Astrocyte (in vitro differentiated cells and primary cell): ENCODE data around the gene ZNF343. TPM values are rescaled to one million over a fixed set of nuclear protein-coding genes. Genes with fewer than 3 reads are reported as not detected.

Experiments
- DNase-seq: peaks from one replicate; pipeline ENCODE4 v3.0.0-alpha.2; 2010; ENCODE audit warnings: low read depth
- FAIRE-seq: peaks from 2 replicates; lab custom pipeline; 2011; peaks lifted over from hg19 to GRCh38; lab: Jason Lieb, UNC
- H2AFZ ChIP-seq: 2 replicates; pipeline ENCODE4 v1.6.0; 2012; ENCODE audit warnings: low read depth, low read length, inconsistent platforms
- H3K27ac ChIP-seq: 2 replicates; pipeline ENCODE4 v1.5.1; 2011; ENCODE audit warnings: low read depth, low read length, inconsistent platforms
- H3K27me3 ChIP-seq: 2 replicates; pipeline ENCODE4 v1.6.0; 2011; ENCODE audit warnings: low read length, inconsistent platforms; ENCODE audit not compliant: insufficient read depth
- H3K36me3 ChIP-seq: 2 replicates; pipeline ENCODE4 v1.5.1; 2011; ENCODE audit warnings: low read length, inconsistent platforms; ENCODE audit not compliant: insufficient read depth
- H3K4me1 ChIP-seq: 2 replicates; pipeline ENCODE4 v1.5.1; 2011; ENCODE audit warnings: low read length, inconsistent platforms; ENCODE audit not compliant: insufficient read depth
- H3K4me2 ChIP-seq: 2 replicates; pipeline ENCODE4 v1.6.0; 2012; ENCODE audit warnings: low read length, inconsistent platforms
- H3K4me3 ChIP-seq: 2 replicates; pipeline ENCODE4 v1.5.1; 2011; ENCODE audit warnings: low read depth, mild to moderate bottlenecking, low read length, inconsistent platforms; ENCODE audit not compliant: insufficient read depth
- H3K79me2 ChIP-seq: 2 replicates; pipeline ENCODE4 v1.6.0; 2012; ENCODE audit warnings: mild to moderate bottlenecking, low read length, inconsistent platforms; ENCODE audit not compliant: insufficient read depth
- H3K9ac ChIP-seq: 2 replicates; pipeline ENCODE4 v1.6.0; 2012; ENCODE audit warnings: mild to moderate bottlenecking, low read length, inconsistent platforms
- H3K9me3 ChIP-seq: 2 replicates; pipeline ENCODE4 v1.5.1; 2012; ENCODE audit warnings: low read depth, mild to moderate bottlenecking, low read length, inconsistent platforms; ENCODE audit not compliant: insufficient read depth
- H4K20me1 ChIP-seq: 2 replicates; pipeline ENCODE4 v1.6.0; 2012; ENCODE audit warnings: low read length, inconsistent platforms; ENCODE audit not compliant: insufficient read depth
- H3K27ac Mint-ChIP-seq: one replicate; pipeline ENCODE4 v1.8.0; 2021; ENCODE audit warnings: mild to moderate bottlenecking, mixed read lengths; ENCODE audit not compliant: unreplicated experiment
- H3K27me3 Mint-ChIP-seq: one replicate; pipeline ENCODE4 v1.8.0; 2021; ENCODE audit warnings: low read depth, mixed read lengths; ENCODE audit not compliant: unreplicated experiment
- H3K36me3 Mint-ChIP-seq: one replicate; pipeline ENCODE4 v1.8.0; 2021; ENCODE audit warnings: low read depth, mixed read lengths; ENCODE audit not compliant: unreplicated experiment
- H3K4me1 Mint-ChIP-seq: one replicate; pipeline ENCODE4 v1.8.0; 2021; ENCODE audit warnings: low read depth, mixed read lengths; ENCODE audit not compliant: unreplicated experiment
- H3K4me3 Mint-ChIP-seq: one replicate; pipeline ENCODE4 v1.8.0; 2021; ENCODE audit warnings: mild to moderate bottlenecking, moderate library complexity, mixed read lengths; ENCODE audit not compliant: unreplicated experiment
- H3K9me3 Mint-ChIP-seq: one replicate; pipeline ENCODE4 v1.8.0; 2021; ENCODE audit warnings: mild to moderate bottlenecking, mixed read lengths; ENCODE audit not compliant: unreplicated experiment
- CTCF ChIP-seq: IDR thresholded peaks from 2 replicates; pipeline ENCODE4 v1.5.1; 2011; ENCODE audit warnings: low read depth, mild to moderate bottlenecking, inconsistent platforms, low read length, moderate library complexity; ENCODE audit not compliant: insufficient read depth
- EZH2 ChIP-seq: IDR thresholded peaks from 2 replicates; pipeline ENCODE4 v1.6.1; 2012; ENCODE audit warnings: mild to moderate bottlenecking, low read length, inconsistent platforms; ENCODE audit not compliant: insufficient read depth
- total RNA-seq: library from RNA; stranded (reverse); gene quantifications from 2 replicates; pipeline ENCODE4 v1.2.1, GENCODE V29; 2021

ZNF343 gene
- total RNA-seq, 1 donor from 2014 or later, result 9.6 TPM

- H3K4me3 Mint-ChIP-seq, result no peak overlapping the region
- peaks cover 90% of the 10 kb centered on the region for H4K20me1 ChIP-seq
These were observed 43.6 kb downstream of the ZNF343 start for GRCh38 chr20:2465100-2465499.

GRCh38 chr20:2463616-2464365 lies 44.9 kb downstream of the ZNF343 start:
- H3K4me3 ChIP-seq, result no peak overlapping the region
- no peaks in the 10 kb centered on the region for H3K9me3 Mint-ChIP-seq
- FAIRE-seq (no peak), DNase-seq (no peak)
- H3K36me3 Mint-ChIP-seq, result peaks cover 30% of the 10 kb centered on the region
- no peak overlapping the region for H2AFZ ChIP-seq
- H3K4me2 ChIP-seq, result no peak overlapping the region
- H3K27me3 ChIP-seq, result no peaks in the 10 kb centered on the region
- H3K4me1 ChIP-seq, result peaks cover 2% of the 10 kb centered on the region
- H3K9me3 ChIP-seq, result no peaks in the 10 kb centered on the region
- H3K27me3 Mint-ChIP-seq, result no peaks in the 10 kb centered on the region
- H3K36me3 ChIP-seq, result peaks cover 81% of the 10 kb centered on the region
- no peak for TF ChIP-seq EZH2
- H4K20me1 ChIP-seq, result peaks cover 83% of the 10 kb centered on the region
- H3K9ac ChIP-seq, result no peak overlapping the region
- H3K27ac ChIP-seq, result no peak overlapping the region
- H3K4me3 Mint-ChIP-seq, result no peak overlapping the region
- H3K27ac Mint-ChIP-seq, result no peak overlapping the region
- peaks cover 14% of the 10 kb centered on the region for H3K4me1 Mint-ChIP-seq
- H3K79me2 ChIP-seq, result peaks cover 54% of the 10 kb centered on the region

More at GRCh38 chr20:2465100-2465499, 43.6 kb downstream of the ZNF343 start:
- Histone ChIP-seq H2AFZ (no peak overlapping the region), H3K27me3 (no peaks in the 10 kb centered on the region), H3K4me2 (no peak overlapping the region), H3K27ac (no peak overlapping the region), H3K79me2 (peaks cover 67% of the 10 kb centered on the region), H3K4me3 (no peak overlapping the region), H3K9ac (no peak overlapping the region), H3K4me1 (peaks cover 4% of the 10 kb centered on the region), H3K36me3 (peaks cover 70% of the 10 kb centered on the region), H3K9me3 (no peaks in the 10 kb centered on the region)
- FAIRE-seq, result no peak
- no peaks in the 10 kb centered on the region for H3K27me3 Mint-ChIP-seq
- no peak overlapping the region for H3K27ac Mint-ChIP-seq
- H3K9me3 Mint-ChIP-seq, result no peaks in the 10 kb centered on the region
- DNase-seq, result no peak
- H3K4me1 Mint-ChIP-seq, result peaks cover 17% of the 10 kb centered on the region
- TF ChIP-seq EZH2 (no peak), CTCF (no peak)
- H3K36me3 Mint-ChIP-seq, result peaks cover 29% of the 10 kb centered on the region

GRCh38 chr20:2462484-2462883 lies 46.2 kb downstream of the ZNF343 start:
- peaks cover 28% of the 10 kb centered on the region for H3K36me3 Mint-ChIP-seq
- peaks cover 41% of the 10 kb centered on the region for H3K79me2 ChIP-seq
- no peaks in the 10 kb centered on the region for H3K9me3 Mint-ChIP-seq
- no peak overlapping the region for H3K4me3 Mint-ChIP-seq
- H2AFZ ChIP-seq, result no peak overlapping the region
- FAIRE-seq (no peak), DNase-seq (no peak)
- H3K36me3 ChIP-seq, result peaks cover 85% of the 10 kb centered on the region
- H3K4me2 ChIP-seq, result no peak overlapping the region
- H4K20me1 ChIP-seq, result peaks cover 74% of the 10 kb centered on the region
- H3K9me3 ChIP-seq, result no peaks in the 10 kb centered on the region
- H3K27me3 Mint-ChIP-seq, result no peaks in the 10 kb centered on the region
- H3K4me1 Mint-ChIP-seq, result peaks cover 3% of the 10 kb centered on the region
- no peak overlapping the region for H3K27ac Mint-ChIP-seq
- no peak overlapping the region for H3K9ac ChIP-seq
- H3K27ac ChIP-seq, result no peak overlapping the region
- H3K4me1 ChIP-seq, result no peaks in the 10 kb centered on the region
- no peak overlapping the region for H3K4me3 ChIP-seq
- no peak for TF ChIP-seq EZH2
- TF ChIP-seq CTCF, result no peak
- H3K27me3 ChIP-seq, result no peaks in the 10 kb centered on the region
